Upper lobe of left lung (tissue), 4 donors: Measurements from ENCODE around the gene ERFL.

Source experiments
- EP300 ChIP-seq, 4 donors: sonication (generic); formaldehyde crosslinking; IDR thresholded peaks; one replicate each; pipeline ENCODE4 v1.5.1; 2017; ENCODE audit warnings: antibody characterized with exemption in 4 of 4, control low read depth in 2 of 4
- POLR2A ChIP-seq, 4 donors: fragments of 450-650 bp; IDR thresholded peaks; one replicate each; pipeline ENCODE4 v1.5.1; 2016 to 2017; ENCODE audit warnings: antibody characterized with exemption in 4 of 4, mild to moderate bottlenecking in 2 of 4
- TF ChIP-seq, protein P1 (sequence below), 6 experiments: fragments of 450-650 bp in 4 of 6; fragments of 200-600 bp in 2 of 6; sonication (generic) in 2 of 6; IDR thresholded peaks; one replicate each; pipeline ENCODE4 v1.5.1; 2016 to 2019; ENCODE audit warnings: antibody characterized with exemption in 6 of 6

- TF ChIP-seq, protein P1, sequence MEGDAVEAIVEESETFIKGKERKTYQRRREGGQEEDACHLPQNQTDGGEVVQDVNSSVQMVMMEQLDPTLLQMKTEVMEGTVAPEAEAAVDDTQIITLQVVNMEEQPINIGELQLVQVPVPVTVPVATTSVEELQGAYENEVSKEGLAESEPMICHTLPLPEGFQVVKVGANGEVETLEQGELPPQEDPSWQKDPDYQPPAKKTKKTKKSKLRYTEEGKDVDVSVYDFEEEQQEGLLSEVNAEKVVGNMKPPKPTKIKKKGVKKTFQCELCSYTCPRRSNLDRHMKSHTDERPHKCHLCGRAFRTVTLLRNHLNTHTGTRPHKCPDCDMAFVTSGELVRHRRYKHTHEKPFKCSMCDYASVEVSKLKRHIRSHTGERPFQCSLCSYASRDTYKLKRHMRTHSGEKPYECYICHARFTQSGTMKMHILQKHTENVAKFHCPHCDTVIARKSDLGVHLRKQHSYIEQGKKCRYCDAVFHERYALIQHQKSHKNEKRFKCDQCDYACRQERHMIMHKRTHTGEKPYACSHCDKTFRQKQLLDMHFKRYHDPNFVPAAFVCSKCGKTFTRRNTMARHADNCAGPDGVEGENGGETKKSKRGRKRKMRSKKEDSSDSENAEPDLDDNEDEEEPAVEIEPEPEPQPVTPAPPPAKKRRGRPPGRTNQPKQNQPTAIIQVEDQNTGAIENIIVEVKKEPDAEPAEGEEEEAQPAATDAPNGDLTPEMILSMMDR (IDR thresholded peaks at IDR 0.05), result no peak
- TF ChIP-seq POLR2A (IDR thresholded peaks at IDR 0.05) (no peak), EP300 (IDR thresholded peaks at IDR 0.05) (no peak)
These were observed 35.9 kb downstream of the ERFL start for GRCh38 chr19:41892173-41892902.
